KMS-11 (cell line): ENCODE results near the gene TMEFF2.

Experiments used
- H2AFZ ChIP-seq: fragments of 200-600 bp; sonication (generic); 2 replicates; pipeline ENCODE4 v1.6.1; 2016; ENCODE audit warnings: antibody characterized with exemption, mixed run types, low read depth
- H3K27ac ChIP-seq: fragments of 200-600 bp; sonication (generic); 2 replicates; pipeline ENCODE4 v1.6.1; 2016; ENCODE audit warnings: mild to moderate bottlenecking, mixed run types
- H3K27me3 ChIP-seq: fragments of 200-600 bp; sonication (generic); 2 replicates; pipeline ENCODE4 v1.6.1; 2017; ENCODE audit warnings: mild to moderate bottlenecking, low read depth, mixed run types, moderate library complexity; ENCODE audit not compliant: insufficient read depth
- H3K36me3 ChIP-seq: fragments of 200-600 bp; sonication (generic); 2 replicates; pipeline ENCODE4 v1.6.1; 2017; ENCODE audit warnings: mild to moderate bottlenecking, mixed run types; ENCODE audit not compliant: insufficient read depth
- H3K4me1 ChIP-seq: fragments of 200-600 bp; sonication (generic); 2 replicates; pipeline ENCODE4 v1.6.1; 2016; ENCODE audit warnings: mild to moderate bottlenecking, low read depth, mixed run types; ENCODE audit not compliant: poor library complexity, severe bottlenecking
- H3K4me2 ChIP-seq: fragments of 200-600 bp; sonication (generic); 2 replicates; pipeline ENCODE4 v1.7.0; 2016; ENCODE audit warnings: mild to moderate bottlenecking, mixed run types
- H3K4me3 ChIP-seq: fragments of 200-600 bp; sonication (generic); IDR thresholded peaks from 2 replicates; pipeline ENCODE4 v1.6.1; 2017; ENCODE audit warnings: low read depth, low read length, mixed read lengths; ENCODE audit not compliant: insufficient read depth
- H3K79me2 ChIP-seq: fragments of 200-600 bp; sonication (generic); 2 replicates; pipeline ENCODE4 v1.6.1; 2016; ENCODE audit warnings: low read depth, mixed run types; ENCODE audit not compliant: insufficient read depth
- H3K9ac ChIP-seq: fragments of 200-600 bp; sonication (generic); 2 replicates; pipeline ENCODE4 v1.6.1; 2016; ENCODE audit warnings: mild to moderate bottlenecking, mixed run types
- H4K20me1 ChIP-seq: fragments of 200-600 bp; sonication (generic); 2 replicates; pipeline ENCODE4 v1.6.1; 2016; ENCODE audit warnings: mild to moderate bottlenecking, mixed run types; ENCODE audit not compliant: insufficient read depth
- CTCF ChIP-seq: fragments of 200-600 bp; sonication (generic); conservative IDR thresholded peaks from 2 replicates; pipeline ENCODE4 v1.6.1; 2017; ENCODE audit warnings: low read depth, mild to moderate bottlenecking, antibody characterized with exemption, low read length, moderate library complexity, mixed read lengths

TMEFF2 gene

GRCh38 chr2:192215096-192215877 is 20.6 kb upstream of the TMEFF2 start:
- H3K4me3 ChIP-seq, result no peak overlapping the region
- TF ChIP-seq CTCF, result no peak
- no peak overlapping the region for H3K4me2 ChIP-seq
- no peak overlapping the region for H3K9ac ChIP-seq
- no peak overlapping the region for H2AFZ ChIP-seq
- no peak overlapping the region for H3K27ac ChIP-seq
- no peaks in the 10 kb centered on the region for H3K4me1 ChIP-seq
- H3K27me3 ChIP-seq, result no peaks in the 10 kb centered on the region
- no peaks in the 10 kb centered on the region for H3K36me3 ChIP-seq
- no peaks in the 10 kb centered on the region for H3K79me2 ChIP-seq
- H4K20me1 ChIP-seq, result no peaks in the 10 kb centered on the region

- Histone ChIP-seq H3K9ac (no peak overlapping the region), H3K4me3 (no peak overlapping the region)
- TF ChIP-seq CTCF, result no peak
These were observed 14.1 kb upstream of the TMEFF2 start for GRCh38 chr2:192208848-192209247.

GRCh38 chr2:192206399-192206798 is 11.7 kb upstream of the TMEFF2 start:
- Histone ChIP-seq H3K79me2 (no peaks in the 10 kb centered on the region), H3K27ac (no peak overlapping the region), H3K4me2 (no peak overlapping the region), H3K4me3 (no peak overlapping the region), H3K27me3 (no peaks in the 10 kb centered on the region), H4K20me1 (no peaks in the 10 kb centered on the region), H3K36me3 (no peaks in the 10 kb centered on the region; the same call in 1 of the 2 replicates), H2AFZ (no peak overlapping the region), H3K9ac (no peak overlapping the region), H3K4me1 (no peaks in the 10 kb centered on the region)
- TF ChIP-seq CTCF, result no peak

More at GRCh38 chr2:192208848-192209247, 14.1 kb upstream of the TMEFF2 start:
- Histone ChIP-seq H3K27me3 (no peaks in the 10 kb centered on the region), H3K79me2 (no peaks in the 10 kb centered on the region), H3K36me3 (no peaks in the 10 kb centered on the region; the same call in 1 of the 2 replicates), H2AFZ (no peak overlapping the region), H3K27ac (no peak overlapping the region), H4K20me1 (no peaks in the 10 kb centered on the region), H3K4me1 (no peaks in the 10 kb centered on the region), H3K4me2 (no peak overlapping the region)

- Histone ChIP-seq H3K27me3 (no peaks in the 10 kb centered on the region), H4K20me1 (no peaks in the 10 kb centered on the region), H3K27ac (no peak overlapping the region), H3K4me2 (no peak overlapping the region), H3K36me3 (no peaks in the 10 kb centered on the region; the same call in 1 of the 2 replicates), H3K4me1 (no peaks in the 10 kb centered on the region), H3K4me3 (no peak overlapping the region), H2AFZ (no peak overlapping the region), H3K9ac (no peak overlapping the region), H3K79me2 (no peaks in the 10 kb centered on the region)
- TF ChIP-seq CTCF, result no peak
These were observed 9.1 kb upstream of the TMEFF2 start for GRCh38 chr2:192203876-192204275.
